ENCODE results near the gene TNFAIP2.

The TNFAIP2 gene

DNA sequence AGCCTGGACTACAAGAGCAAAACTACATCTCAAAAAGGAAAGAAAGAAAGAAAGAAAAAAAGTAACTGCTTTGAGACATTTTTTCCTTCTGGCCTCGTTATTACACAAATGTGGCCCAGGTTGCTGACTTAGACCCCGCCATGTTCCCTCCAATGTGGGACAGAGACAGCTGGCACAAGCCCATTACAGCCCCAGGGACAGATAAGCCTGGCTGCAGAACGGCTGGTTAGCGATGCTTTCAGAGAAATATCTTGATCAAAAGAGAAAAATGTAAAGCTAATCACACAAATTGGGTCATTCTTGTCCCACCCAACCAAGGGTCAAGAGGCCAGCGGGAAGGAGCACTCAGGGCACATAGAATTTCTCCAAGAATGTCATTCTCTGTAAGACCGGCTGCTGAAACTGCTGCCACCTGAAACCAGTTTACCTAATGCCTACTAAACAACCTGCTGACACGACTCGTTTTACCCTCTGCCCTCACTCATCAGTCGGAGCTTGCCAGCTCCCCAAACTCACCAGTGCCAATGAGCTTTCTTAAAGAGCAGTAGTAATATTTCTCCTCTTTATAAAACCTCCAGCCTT, 63.1 kb downstream of the TNFAIP2 start:
- DNase-seq, result no peak
